Panc1 (cell line): ENCODE measurements around the gene RGS6. TPM values are rescaled to one million over a fixed set of nuclear protein-coding genes. Genes with fewer than 3 reads are reported as not detected.

ENCODE experiments used
- ATAC-seq: fragments of 200-7000 bp; cut with Tn5 transposase; 2 replicates; pipeline ENCODE4 v1.9.1; 2020; ENCODE audit warnings: mild to moderate bottlenecking, moderate library complexity
- BruUV-seq: library from RNA; stranded (reverse); fragments of 400-500 nt; replicated peaks from 2 replicates; lab custom pipeline; 2021; lab: Mats Ljungman, UMichigan
- CTCF ChIA-PET: fragments of 300-600 bp; sonication (Branson Sonifier 250); formaldehyde crosslinking; loops from one replicate; lab custom pipeline; 2022; ENCODE audit warnings: antibody characterized with exemption; lab: Charles Lee
- POLR2A ChIA-PET: fragments of 300-600 bp; sonication (Branson Sonifier 250); formaldehyde crosslinking; loops from one replicate; lab custom pipeline; 2022; ENCODE audit warnings: antibody characterized with exemption; lab: Charles Lee
- DNase-seq: peaks from one replicate; pipeline ENCODE4 v3.0.0-alpha.2; 2010; ENCODE audit warnings: low read depth, low spot score
- H3K27ac ChIP-seq: 2 replicates; pipeline ENCODE4 v1.5.1; 2011; ENCODE audit warnings: mild to moderate bottlenecking, low read length, inconsistent platforms
- H3K27me3 ChIP-seq: fragments of 200-500 bp; sonication (Bioruptor generic); 2 replicates; pipeline ENCODE4 v1.6.0; 2014; ENCODE audit warnings: low read length, inconsistent platforms; ENCODE audit not compliant: control insufficient read depth, insufficient read depth
- H3K36me3 ChIP-seq: fragments of 200-500 bp; sonication (Bioruptor generic); 2 replicates; pipeline ENCODE4 v1.5.1; 2014; ENCODE audit warnings: inconsistent platforms, mild to moderate bottlenecking, low read length, moderate library complexity; ENCODE audit not compliant: control insufficient read depth, insufficient read depth
- H3K4me1 ChIP-seq: 2 replicates; pipeline ENCODE4 v1.5.1; 2011; ENCODE audit warnings: inconsistent platforms, mild to moderate bottlenecking, low read length, moderate library complexity; ENCODE audit not compliant: control insufficient read depth, insufficient read depth
- H3K4me3 ChIP-seq, 2 experiments: 2 replicates each; pipeline ENCODE4 v1.5.1; 2011 to 2012; ENCODE audit warnings: low read depth in 2 of 2, low read length in 2 of 2, mild to moderate bottlenecking in 2 of 2, inconsistent platforms in 1 of 2, moderate library complexity in 1 of 2
- H3K9me3 ChIP-seq: fragments of 200-500 bp; sonication (Bioruptor generic); 2 replicates; pipeline ENCODE4 v1.5.1; 2014; ENCODE audit warnings: low read depth, mild to moderate bottlenecking, inconsistent platforms, low read length, moderate library complexity; ENCODE audit not compliant: control insufficient read depth, insufficient read depth
- CTCF ChIP-seq: fragments of 450-650 bp; IDR thresholded peaks from 2 replicates; pipeline ENCODE4 v1.5.1; 2017; ENCODE audit warnings: mild to moderate bottlenecking
- POLR2AphosphoS5 ChIP-seq: IDR thresholded peaks from 2 replicates; pipeline ENCODE4 v1.6.1; 2012; ENCODE audit warnings: mild to moderate bottlenecking, low read depth, low read length, moderate library complexity
- SIN3A ChIP-seq: IDR thresholded peaks from 2 replicates; pipeline ENCODE4 v1.6.1; 2012; ENCODE audit warnings: low read depth, mild to moderate bottlenecking, low read length, moderate library complexity, borderline replicate concordance; ENCODE audit not compliant: insufficient read depth
- TCF7L2 ChIP-seq: IDR thresholded peaks from 2 replicates; pipeline ENCODE4 v1.6.1; 2011; ENCODE audit warnings: mild to moderate bottlenecking, low read depth, low read length, inconsistent platforms
- in situ Hi-C: cut with HindIII; loops from 2 replicates; pipeline ENCODE4 v1.10.0; 2016; ENCODE audit warnings: low sequenced_read_pairs, low pct_unique_long_range_greater_than_20kb
- intact Hi-C: fragments of 100-400 bp; cut with micrococcal nuclease; formaldehyde crosslinking; loops from one replicate; pipeline ENCODE4 v1.10.0; 2022; ENCODE audit not compliant: unreplicated experiment
- total RNA-seq: library from RNA; stranded (reverse); gene quantifications from one replicate; pipeline ENCODE4 v1.2.1, GENCODE V29; 2021; ENCODE audit not compliant: unreplicated experiment
- TF ChIP-seq, protein P1 (sequence below), 2 experiments: IDR thresholded peaks; 2 replicates each; pipeline ENCODE4 v1.6.1; 2011 to 2012; ENCODE audit warnings: low read depth in 2 of 2, control low read depth in 1 of 2, low read length in 1 of 2, mild to moderate bottlenecking in 1 of 2, moderate library complexity in 1 of 2; ENCODE audit not compliant: insufficient read depth in 1 of 2

RGS6 gene
- total RNA-seq, 1 experiment from 2014 or later: not detected

DNA sequence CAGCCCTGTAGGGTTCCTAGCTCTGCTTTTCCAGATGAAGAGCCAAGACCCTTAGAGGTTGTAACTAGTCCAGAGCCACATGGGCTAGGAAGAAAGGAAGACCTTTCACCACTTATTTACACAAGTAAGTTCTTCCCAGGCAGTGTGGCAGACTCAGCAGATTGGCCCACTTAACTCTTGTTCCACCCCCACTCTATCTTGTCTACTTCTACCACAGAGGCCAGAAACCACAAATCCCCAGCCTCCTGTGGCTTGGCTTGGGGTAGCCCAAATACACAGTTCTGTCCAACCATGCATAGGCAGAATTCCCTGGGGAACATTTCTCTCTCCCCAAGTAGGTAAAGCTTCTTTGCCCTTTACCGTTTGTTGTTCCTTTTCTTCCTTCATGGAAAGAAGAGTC, 383.5 kb downstream of the RGS6 start:
- DNase-seq: no peak
- ChIA-PET POLR2A (no interaction called here), CTCF (no interaction called here)
- Histone ChIP-seq H3K4me3 (no peak overlapping the region), H3K27ac (no peak overlapping the region), H3K9me3 (no peaks in the 10 kb centered on the region), H3K4me1 (no peaks in the 10 kb centered on the region), H3K36me3 (no peaks in the 10 kb centered on the region), H3K27me3 (no peaks in the 10 kb centered on the region)
- in situ Hi-C loops: no loop called here
- no peak for ATAC-seq
- TF ChIP-seq CTCF (no peak), SIN3A (no peak), POLR2AphosphoS5 (no peak), TCF7L2 (no peak)
- TF ChIP-seq, protein P1, sequence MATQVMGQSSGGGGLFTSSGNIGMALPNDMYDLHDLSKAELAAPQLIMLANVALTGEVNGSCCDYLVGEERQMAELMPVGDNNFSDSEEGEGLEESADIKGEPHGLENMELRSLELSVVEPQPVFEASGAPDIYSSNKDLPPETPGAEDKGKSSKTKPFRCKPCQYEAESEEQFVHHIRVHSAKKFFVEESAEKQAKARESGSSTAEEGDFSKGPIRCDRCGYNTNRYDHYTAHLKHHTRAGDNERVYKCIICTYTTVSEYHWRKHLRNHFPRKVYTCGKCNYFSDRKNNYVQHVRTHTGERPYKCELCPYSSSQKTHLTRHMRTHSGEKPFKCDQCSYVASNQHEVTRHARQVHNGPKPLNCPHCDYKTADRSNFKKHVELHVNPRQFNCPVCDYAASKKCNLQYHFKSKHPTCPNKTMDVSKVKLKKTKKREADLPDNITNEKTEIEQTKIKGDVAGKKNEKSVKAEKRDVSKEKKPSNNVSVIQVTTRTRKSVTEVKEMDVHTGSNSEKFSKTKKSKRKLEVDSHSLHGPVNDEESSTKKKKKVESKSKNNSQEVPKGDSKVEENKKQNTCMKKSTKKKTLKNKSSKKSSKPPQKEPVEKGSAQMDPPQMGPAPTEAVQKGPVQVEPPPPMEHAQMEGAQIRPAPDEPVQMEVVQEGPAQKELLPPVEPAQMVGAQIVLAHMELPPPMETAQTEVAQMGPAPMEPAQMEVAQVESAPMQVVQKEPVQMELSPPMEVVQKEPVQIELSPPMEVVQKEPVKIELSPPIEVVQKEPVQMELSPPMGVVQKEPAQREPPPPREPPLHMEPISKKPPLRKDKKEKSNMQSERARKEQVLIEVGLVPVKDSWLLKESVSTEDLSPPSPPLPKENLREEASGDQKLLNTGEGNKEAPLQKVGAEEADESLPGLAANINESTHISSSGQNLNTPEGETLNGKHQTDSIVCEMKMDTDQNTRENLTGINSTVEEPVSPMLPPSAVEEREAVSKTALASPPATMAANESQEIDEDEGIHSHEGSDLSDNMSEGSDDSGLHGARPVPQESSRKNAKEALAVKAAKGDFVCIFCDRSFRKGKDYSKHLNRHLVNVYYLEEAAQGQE (IDR thresholded peaks at IDR 0.05; ENCODE audit: insufficient read depth in 1 of 2, low read depth in 2 of 2, low read length in 1 of 2): no peak
- intact Hi-C loops: no loop called here
- no TSS peak for BruUV-seq

DNA sequence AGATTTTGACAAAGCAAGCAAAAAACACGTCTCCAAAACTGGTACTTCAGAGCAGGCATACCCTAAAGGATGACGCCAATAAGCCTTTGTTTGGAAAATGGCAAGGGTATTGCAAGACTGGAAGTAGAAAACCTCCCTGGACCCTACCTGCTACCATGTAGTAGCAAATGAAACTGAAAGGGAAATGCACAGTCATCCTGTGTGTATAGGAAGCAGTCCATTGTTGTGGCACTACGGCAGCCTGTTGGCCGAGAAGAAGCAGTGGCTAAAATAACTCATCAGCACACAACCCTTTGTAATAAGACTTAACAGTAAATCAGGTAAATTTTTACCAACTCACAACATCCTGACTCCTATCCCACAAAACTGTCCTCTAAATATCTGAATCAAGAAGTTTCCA, 386.4 kb downstream of the RGS6 start:
- no peak for TF ChIP-seq CTCF
- no peak for TF ChIP-seq TCF7L2
- TF ChIP-seq, protein P1 (IDR thresholded peaks at IDR 0.05; ENCODE audit: insufficient read depth in 1 of 2, low read depth in 2 of 2, low read length in 1 of 2): no peak
- TF ChIP-seq POLR2AphosphoS5: no peak
- TF ChIP-seq SIN3A: no peak
- no peaks in the 10 kb centered on the region for H3K36me3 ChIP-seq
- intact Hi-C loops: no loop called here
- in situ Hi-C loops: no loop called here
- ATAC-seq (no peak), DNase-seq (no peak)
- H3K4me1 ChIP-seq: no peaks in the 10 kb centered on the region
- H3K9me3 ChIP-seq: no peaks in the 10 kb centered on the region
- H3K27ac ChIP-seq: no peak overlapping the region
- no peak overlapping the region for H3K4me3 ChIP-seq
- ChIA-PET POLR2A (no interaction called here), CTCF (no interaction called here)
- H3K27me3 ChIP-seq: no peaks in the 10 kb centered on the region
- BruUV-seq: no TSS peak
